Measurements from ENCODE around the gene ZMIZ1.
"Not testable (repeated sequence)": the region's sequence is repeated elsewhere in the genome, so short reads cannot be mapped to it uniquely, and the experiment has no call there.

ZMIZ1 gene

DNA sequence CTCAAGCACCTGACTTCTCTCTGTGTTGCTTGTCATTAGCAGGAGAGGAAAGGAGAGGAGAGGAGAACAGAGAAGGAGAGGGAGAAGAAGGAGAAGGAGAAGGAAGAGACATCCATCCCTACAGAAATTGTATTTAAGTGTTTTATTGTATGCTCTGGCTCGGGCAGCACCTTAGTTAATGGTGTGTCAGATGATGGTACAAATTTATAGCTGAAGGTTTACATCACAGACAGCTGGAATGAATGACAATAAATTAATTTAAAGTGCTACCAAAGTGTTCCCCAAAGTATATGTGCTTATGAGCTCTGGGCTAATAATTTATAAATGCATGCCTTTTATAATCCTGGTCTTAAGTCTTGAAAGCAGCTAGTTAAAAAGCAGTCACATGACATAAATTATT lies 38.1 kb upstream of the ZMIZ1 start:
- DNase-seq: no peak

DNA sequence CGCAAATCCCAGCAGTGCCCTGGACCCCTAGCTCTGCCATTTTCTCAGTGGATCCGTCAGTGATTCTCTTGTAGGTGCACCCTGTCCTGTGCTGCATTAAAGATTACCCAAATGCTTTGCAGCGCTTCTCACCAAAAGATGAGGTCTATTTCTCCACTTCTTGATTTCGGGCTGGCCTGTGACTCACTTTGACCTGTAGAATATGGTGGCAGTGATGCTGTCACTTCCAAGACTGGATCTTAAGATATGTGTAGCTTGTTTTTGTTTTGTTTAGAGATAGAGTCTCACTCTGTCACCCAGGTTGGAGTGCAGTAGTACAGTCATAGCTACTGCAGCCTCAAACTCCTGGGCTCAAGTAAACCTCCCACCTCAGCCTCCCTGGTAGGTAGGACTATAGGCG lies 37.0 kb upstream of the ZMIZ1 start:
- no peak for DNase-seq

DNA sequence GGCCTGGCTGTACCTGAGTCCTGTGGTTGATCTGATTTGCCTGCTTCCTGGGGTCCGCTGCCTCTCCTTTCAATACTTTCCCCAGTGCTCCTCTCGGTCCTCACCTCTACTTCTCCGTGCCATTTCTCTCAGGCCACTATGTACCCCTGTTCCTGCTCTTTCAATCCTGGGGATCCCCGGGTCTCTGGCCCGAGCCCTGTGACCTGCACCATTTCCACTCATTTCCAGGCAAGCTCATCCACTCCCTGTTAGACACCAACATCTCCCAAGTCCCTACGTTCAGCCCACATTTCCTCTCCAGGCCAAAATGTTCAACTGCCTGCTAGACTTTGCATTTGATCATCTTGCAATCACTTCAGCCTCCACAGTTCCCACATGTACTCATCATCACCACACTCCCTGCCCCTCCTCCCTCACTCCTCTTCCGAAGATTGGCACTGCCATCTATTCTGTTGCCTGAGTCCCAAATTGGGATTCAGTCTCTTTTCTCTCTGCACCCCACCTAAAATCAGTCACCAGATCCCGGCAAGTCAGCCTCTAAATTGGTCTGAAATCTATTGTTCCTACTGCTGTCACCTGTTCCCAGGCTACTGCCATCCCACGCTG lies 34.4 kb upstream of the ZMIZ1 start:
- no peak for DNase-seq

DNA sequence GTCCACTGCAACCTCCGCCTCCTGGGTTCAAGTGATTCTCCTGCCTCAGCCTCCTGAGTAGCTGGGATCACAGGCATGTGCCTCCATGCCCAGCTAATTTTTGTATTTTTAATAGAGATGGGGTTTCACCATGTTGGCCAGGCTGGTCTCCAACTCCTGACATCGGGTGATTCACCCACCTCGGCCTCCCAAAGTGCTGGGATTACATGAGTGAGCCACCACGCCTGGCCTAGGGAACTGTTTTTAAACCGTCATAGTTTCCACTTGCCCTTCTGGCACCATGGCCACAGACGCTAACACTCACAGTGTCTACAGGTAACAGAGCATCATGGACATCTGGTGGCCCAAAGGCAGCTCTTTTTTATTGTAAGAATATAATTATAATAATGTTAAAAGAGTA lies 32.4 kb upstream of the ZMIZ1 start:
- DNase-seq: not testable (repeated sequence)

DNA sequence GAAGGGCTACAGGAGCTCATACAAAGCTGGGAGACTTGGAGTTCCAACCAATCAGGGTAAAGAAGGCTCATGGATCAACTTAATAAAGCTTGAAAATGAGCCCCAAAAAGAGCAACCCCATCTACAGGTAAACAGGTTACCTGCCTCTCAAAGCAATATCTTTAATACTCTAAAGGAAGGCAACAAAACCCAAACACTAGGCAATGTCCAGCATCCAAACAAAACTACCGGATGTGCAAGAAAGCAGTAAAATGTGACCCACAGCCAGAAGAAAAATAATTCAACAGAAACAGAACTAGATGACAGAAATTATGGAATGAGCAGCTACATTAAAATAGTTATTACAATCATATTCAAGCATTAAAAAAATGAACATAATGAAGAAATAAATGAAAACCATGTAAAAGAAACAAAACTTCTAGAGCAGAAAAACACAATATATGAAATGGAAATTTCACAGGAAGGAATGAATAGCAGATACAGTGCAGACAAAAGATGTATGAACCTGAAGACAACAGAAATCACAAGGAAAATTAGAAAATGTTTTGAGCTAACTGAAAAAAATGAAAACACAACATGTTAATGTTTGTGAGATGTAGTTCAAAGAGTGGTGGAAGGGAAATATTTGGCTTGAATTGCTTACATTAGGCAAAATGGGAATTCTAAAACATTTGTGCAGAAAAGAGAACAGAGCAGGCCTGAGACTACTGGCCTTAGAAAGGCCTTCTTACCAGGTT lies 30.5 kb upstream of the ZMIZ1 start:
- DNase-seq: no peak

DNA sequence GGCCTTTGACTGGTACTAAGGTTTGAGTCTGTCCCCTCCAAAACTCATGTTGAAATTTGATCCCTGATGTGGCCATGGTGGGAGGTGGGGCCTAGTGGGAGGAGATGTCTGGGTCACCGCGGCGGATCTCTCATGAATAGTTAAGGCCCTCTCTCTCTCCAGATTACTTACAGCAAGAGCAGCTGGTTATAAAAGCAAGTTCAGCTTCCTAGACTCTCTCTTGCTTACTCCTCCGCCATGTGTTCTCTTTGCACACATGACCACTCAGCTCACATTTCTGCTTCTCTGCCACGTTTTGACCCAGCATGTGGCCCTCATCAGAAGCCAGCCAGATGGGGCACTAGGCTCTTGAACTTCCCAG lies 29.9 kb upstream of the ZMIZ1 start:
- DNase-seq: no peak

DNA sequence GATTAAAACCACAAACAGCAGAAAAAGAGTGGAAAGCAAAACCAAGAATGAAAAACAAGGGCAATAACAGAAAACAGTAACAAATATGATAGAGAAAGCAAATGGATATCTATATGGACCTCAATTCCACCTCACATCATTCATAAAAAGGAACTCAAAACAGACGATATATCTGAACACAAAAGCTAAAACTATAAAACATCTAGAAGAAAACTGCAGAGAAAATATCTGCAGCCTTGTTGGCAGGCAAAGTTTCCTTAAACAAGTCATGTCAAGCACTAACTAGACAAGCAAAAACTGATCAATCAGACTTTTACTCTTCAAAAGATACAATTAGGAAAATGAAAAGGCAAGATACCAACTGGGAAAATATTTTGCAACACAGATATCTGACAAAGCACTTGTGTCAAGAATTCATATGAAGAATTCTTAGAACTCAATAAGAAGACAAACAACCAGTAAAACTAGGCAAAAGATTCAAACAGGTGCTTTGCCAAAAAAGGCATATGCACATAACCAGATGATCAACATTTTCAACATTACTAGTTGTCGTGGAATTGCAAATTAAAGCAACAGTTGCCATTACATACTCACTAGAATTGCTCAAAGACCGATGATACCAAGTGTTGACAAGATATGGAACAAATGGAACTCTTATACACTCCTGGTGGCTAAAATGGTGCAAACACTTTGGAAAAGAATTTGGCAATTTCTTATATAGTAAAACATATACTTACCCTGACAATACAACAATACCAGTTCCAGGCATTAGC lies 25.9 kb upstream of the ZMIZ1 start:
- no peak for DNase-seq

DNA sequence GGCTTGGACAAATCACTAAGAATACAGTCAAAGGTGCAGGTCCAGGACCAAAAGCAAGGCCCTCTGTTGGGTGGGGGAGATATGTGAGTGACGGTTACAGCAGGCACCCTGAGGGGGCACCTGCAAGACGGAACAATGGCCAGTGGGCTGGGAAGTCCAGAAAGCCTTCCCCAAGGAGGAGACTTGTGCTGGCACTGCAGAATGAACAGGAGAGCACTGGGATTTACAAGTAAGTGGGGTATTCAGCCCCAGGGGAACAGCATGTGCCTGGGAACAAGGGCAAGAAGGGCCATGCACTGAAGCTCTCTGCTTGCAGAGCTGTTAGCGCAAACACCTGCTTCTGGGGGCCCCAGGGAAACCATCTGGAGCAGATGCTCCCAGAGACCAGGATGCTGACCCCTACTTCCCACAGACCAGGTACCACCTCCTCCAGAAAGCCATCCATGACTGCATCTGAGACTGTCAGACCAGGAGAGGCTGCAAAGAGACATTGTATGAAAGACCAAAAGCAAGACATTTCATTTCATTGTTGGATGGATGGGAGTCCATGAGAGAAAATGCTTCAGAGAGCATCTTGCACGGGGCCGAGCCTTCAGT lies 24.6 kb upstream of the ZMIZ1 start:
- no peak for DNase-seq

DNA sequence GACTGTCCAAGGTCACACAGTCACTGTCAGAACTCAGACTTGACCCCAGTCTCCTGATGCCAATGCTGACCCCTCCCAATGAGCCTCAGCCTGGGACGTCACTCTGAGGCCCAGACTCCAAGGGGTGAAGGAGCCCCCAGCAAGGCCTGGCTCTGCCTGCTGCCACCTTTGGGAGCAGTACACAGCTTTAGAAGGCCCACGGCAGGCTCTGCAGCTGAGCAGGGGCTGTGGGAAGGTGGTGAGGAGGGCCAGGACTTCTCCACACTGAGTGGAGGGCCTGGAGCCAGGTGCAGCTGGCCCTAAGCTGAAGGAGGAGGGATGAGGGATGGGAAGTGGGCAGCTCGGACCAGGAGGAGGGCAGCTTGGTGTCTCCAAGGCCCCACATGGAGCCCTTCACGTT lies 23.9 kb upstream of the ZMIZ1 start:
- no peak for DNase-seq

- DNase-seq: no peak
Observed at GRCh38 chr10:79045566-79046175, 23.1 kb upstream of the ZMIZ1 start.

- DNase-seq: no peak
Observed at GRCh38 chr10:79046326-79046725, 22.4 kb upstream of the ZMIZ1 start.

- no peak for DNase-seq
Observed at GRCh38 chr10:79046741-79047583, 21.8 kb upstream of the ZMIZ1 start.

GRCh38 chr10:79047584-79047874 lies 21.2 kb upstream of the ZMIZ1 start:
- DNase-seq: no peak

GRCh38 chr10:79047875-79048638 lies 20.7 kb upstream of the ZMIZ1 start:
- DNase-seq: peak; percentile 68

- no peak for DNase-seq
Observed at GRCh38 chr10:79048639-79049550, 19.9 kb upstream of the ZMIZ1 start.

DNA sequence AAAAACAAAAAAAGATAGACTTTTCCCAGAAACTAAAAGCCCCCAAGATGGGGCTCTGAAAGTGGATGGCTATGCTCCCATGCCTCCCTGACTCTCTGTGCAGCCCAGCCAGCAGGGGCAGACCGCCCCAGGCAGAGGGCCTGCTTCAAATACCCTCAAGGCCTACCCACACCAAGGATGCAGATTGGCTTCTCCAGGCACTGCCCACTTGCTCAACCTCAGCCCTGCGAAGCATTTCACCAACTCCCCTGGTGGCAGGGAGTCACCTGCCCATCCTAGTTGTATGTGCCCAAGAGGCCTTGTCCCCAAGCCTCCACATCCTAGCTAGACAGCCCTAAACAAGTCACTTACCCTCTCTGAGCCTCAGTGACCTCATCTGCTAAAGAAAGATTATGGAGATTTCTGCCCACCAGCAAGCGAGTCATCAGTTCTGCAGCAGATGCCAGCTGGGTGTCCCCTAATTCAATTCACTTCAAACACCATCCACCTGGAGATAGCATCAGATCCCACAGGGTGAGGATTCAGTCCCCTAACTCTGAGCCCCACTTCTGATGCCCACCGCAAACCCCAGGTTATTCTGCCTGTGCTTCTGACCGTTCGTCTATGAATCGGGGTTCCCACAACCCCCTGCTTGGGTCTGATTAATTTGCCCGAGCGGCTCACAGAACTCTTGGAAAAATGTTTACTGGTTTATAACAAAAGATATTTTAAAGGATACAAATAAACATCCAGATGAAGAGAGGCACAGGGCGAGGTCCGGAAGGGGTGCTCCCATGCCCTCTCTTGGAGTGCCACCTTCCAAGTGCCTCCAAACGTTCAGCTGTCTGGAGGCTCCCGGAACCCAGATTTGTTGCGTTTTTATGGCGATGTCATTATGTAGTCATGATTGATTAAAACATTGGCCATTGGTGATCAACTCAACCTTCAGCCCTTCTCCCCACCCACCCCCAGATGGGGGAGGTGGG lies 18.6 kb upstream of the ZMIZ1 start:
- DNase-seq: no peak

DNA sequence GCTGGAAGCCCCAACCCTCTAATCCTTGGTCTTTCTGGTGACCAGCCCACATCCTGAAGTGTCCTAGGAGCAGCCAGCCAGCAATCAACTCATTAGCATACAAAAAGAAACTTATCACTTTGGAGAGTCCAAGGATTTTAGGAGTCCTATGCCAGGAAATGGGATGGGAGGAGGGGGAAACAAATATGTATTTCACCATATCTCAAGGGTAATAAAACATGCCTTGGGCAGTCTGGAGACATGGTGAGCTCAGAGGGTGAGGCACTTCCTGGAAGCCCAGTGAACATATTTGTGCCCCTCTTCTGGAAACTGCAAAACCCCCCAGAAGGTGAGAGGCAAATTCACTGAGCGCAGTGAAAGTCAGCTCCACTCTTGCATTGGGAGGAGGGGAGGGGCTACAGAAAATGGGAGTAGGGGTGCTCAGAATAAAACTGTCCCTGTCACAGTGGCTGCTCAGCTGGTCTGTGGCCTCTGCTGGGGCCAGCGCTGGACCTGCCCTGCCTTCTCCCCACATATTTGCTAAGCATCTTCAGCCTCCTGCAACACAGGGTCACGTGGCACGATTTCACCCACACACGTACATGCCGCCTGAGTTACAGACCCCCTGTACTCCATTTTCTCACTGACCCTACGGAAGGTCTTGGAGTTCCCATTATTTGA lies 17.7 kb upstream of the ZMIZ1 start:
- no peak for DNase-seq

GRCh38 chr10:79051766-79052165 lies 17.0 kb upstream of the ZMIZ1 start:
- no peak for DNase-seq

All from CD4-positive, alpha-beta T cell treated with Interleukin-21 for 1 hour (primary cell).